ENCODE data around the gene CD80.
"Not testable (repeated sequence)": the region's sequence is repeated elsewhere in the genome, so short reads cannot be mapped to it uniquely, and the experiment has no call there.

The CD80 gene

GRCh38 chr3:119580067-119580760, 20.8 kb upstream of the CD80 start:
- peak overlapping the region; percentile 90 for H3K27ac ChIP-seq
- TF ChIP-seq, protein P1, sequence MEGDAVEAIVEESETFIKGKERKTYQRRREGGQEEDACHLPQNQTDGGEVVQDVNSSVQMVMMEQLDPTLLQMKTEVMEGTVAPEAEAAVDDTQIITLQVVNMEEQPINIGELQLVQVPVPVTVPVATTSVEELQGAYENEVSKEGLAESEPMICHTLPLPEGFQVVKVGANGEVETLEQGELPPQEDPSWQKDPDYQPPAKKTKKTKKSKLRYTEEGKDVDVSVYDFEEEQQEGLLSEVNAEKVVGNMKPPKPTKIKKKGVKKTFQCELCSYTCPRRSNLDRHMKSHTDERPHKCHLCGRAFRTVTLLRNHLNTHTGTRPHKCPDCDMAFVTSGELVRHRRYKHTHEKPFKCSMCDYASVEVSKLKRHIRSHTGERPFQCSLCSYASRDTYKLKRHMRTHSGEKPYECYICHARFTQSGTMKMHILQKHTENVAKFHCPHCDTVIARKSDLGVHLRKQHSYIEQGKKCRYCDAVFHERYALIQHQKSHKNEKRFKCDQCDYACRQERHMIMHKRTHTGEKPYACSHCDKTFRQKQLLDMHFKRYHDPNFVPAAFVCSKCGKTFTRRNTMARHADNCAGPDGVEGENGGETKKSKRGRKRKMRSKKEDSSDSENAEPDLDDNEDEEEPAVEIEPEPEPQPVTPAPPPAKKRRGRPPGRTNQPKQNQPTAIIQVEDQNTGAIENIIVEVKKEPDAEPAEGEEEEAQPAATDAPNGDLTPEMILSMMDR (conservative IDR thresholded peaks at IDR 0.05) = no peak

- peak within 1 kb of the TSS; percentile 90 for H3K27ac ChIP-seq
These were observed 20.1 kb upstream of the CD80 start, which contains the start of gene ADPRH for GRCh38 chr3:119579366-119580066. TSS of gene ADPRH (plus strand) at chr3:119579492. CDS start at chr3:119582170, 2,678 bp downstream.

GRCh38 chr3:119575507-119575906, 16.1 kb upstream of the CD80 start:
- TF ChIP-seq, protein P1 (conservative IDR thresholded peaks at IDR 0.05) = no peak
- peak overlapping the region; percentile 76 for H3K27ac ChIP-seq

More at GRCh38 chr3:119579366-119580066, 20.1 kb upstream of the CD80 start, which contains the start of gene ADPRH:
- TF ChIP-seq, protein P1 (conservative IDR thresholded peaks at IDR 0.05) = no peak

DNA sequence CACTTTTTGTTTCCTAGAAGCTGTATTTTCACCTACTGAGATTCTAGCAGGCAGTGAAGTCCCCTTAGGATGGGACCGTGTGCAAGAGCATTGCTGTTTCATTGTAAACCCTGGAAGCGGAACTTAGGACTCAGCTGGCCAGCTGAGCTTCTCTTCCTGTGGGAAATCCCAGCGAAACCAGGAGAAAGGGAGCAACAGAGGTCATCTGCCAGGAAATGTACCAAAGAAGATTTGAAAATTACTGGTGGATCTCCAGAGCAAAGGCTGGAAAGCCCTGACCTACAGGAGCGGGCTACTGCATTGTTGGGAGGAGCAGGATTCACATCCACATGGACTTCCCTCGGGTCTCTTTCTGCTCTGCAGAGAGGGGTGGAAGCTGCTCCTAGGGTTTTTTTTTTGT, 12.3 kb upstream of the CD80 start:
- H3K27ac ChIP-seq = no peak overlapping the region
- TF ChIP-seq, protein P1 (conservative IDR thresholded peaks at IDR 0.05) = no peak

DNA sequence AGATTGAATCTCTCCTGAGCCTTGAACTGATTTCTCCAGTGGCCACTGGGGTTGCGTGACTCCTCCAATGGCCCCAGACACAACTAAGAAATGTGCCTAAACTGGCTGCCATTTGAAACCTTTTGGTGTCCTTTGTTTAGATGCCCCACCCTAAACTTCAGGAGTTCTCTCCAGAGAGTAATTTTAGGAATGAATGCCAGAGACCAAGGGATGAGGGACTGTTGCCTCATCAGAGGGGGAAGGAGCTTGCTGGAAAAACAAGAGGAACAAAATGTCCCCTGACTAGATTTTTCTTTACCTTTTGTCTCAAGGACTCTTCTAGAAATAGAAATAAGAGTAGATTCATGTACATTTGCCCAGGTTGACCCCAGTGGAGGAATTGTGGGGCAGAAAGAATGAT, 11.8 kb upstream of the CD80 start:
- H3K27ac ChIP-seq = no peak overlapping the region
- TF ChIP-seq, protein P1 (conservative IDR thresholded peaks at IDR 0.05) = no peak

DNA sequence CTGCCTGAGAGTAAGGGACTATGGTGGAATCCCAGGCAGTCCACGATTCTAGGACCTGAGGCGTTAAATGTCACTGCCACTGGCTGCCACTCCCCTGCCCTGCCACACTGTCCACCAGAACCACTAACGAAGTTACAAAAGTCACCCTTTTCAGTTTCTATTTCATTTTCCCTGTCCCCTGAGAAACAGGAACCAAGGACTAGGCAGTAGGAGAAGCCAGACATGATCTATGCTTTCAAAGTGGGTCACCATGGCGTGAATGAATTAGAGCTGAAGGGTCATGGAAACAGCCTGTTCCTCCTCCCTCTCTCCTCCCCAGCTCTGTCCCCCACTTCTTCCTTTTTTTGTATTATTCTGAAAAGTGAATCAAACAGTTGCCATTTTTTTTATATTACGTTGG, 10.8 kb upstream of the CD80 start:
- TF ChIP-seq, protein P1 (conservative IDR thresholded peaks at IDR 0.05) = no peak
- no peak overlapping the region for H3K27ac ChIP-seq

DNA sequence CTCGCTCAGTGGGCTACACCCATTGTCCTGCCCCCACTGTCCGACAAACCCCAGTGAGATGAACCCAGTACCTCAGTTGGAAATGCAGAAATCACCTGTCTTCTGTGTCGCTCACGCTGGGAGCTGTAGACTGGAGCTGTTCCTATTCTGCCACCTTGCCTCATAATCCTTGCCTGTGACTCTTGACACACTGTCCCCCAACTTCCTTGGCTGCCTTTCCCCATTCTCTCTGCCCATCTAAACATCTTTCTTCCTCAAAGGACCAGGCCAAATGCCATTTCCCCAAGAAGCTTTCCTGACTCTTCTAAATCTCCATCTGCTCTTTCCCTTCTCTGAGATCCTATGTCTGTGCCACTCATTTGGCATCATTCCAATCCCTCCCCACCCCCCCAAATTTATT, 9.7 kb upstream of the CD80 start:
- TF ChIP-seq, protein P1 (conservative IDR thresholded peaks at IDR 0.05) = no peak
- H3K27ac ChIP-seq = no peak overlapping the region

DNA sequence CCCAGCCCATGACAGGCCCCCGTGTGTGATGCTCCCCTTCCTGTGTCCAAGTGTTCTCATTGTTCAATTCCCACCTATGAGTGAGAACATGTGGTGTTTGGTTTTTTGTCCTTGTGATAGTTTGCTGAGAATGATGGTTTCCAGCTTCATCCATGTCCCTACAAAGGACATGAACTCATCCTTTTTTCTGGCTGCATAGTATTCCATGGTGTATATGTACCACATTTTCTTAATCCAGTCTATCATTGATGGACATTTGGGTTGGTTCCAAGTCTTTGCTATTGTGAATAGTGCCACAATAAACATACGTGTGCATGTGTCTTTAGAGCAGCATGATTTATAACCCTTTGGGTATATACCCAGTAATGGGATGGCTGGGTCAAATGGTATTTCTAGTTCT, 3.9 kb upstream of the CD80 start:
- H3K27ac ChIP-seq = not testable (repeated sequence)

Measured in VCaP (cell line).